IMR-90 (cell line): Measurements from ENCODE around the gene GPBAR1. TPM values are rescaled to one million over a fixed set of nuclear protein-coding genes. Genes with fewer than 3 reads are reported as not detected.

ENCODE experiments used
- ATAC-seq: fragments of 200-7000 bp; cut with Tn5 transposase; 2 replicates; pipeline ENCODE4 v1.9.1; 2020; ENCODE audit warnings: low read depth, mild to moderate bottlenecking, moderate library complexity
- BruUV-seq: library from RNA; stranded (reverse); fragments of 400-500 nt; replicated peaks from 2 replicates; lab custom pipeline; 2021; lab: Mats Ljungman, UMichigan
- CTCF ChIA-PET: fragments of 300-600 bp; formaldehyde crosslinking; extraction: SDS; loops from one replicate; lab custom pipeline; 2021; ENCODE audit warnings: antibody characterized with exemption; lab: Yijun Ruan, JAX
- POLR2A ChIA-PET: fragments of 300-600 bp; sonication (Branson Sonifier 250); formaldehyde crosslinking; loops from one replicate; lab custom pipeline; 2022; ENCODE audit warnings: antibody characterized with exemption; ENCODE audit not compliant: unreplicated experiment; lab: Charles Lee
- DNase-seq: peaks from one replicate; pipeline ENCODE4 v3.0.0; 2013
- H2AFZ ChIP-seq: replicated peaks from 2 replicates; pipeline ENCODE3; 2013; ENCODE audit warnings: low read length, mild to moderate bottlenecking; ENCODE audit not compliant: poor library complexity
- H2AK5ac ChIP-seq: 2 replicates; pipeline ENCODE4 v1.6.1; 2013; ENCODE audit warnings: low read depth, low read length, inconsistent platforms
- H2AK9ac ChIP-seq: replicated peaks from 2 replicates; pipeline ENCODE3; 2013; ENCODE audit warnings: mild to moderate bottlenecking, low read depth, low read length, moderate library complexity; ENCODE audit not compliant: poor library complexity
- H2BK120ac ChIP-seq: 2 replicates; pipeline ENCODE4 v1.6.1; 2013; ENCODE audit warnings: low read depth, low read length, inconsistent platforms
- H2BK15ac ChIP-seq: 3 replicates; pipeline ENCODE4 v1.6.1; 2013; ENCODE audit warnings: low read depth, low read length, inconsistent platforms
- H2BK20ac ChIP-seq: 2 replicates; pipeline ENCODE4 v1.6.1; 2013; ENCODE audit warnings: low read depth, mild to moderate bottlenecking, inconsistent platforms, low read length, moderate library complexity
- H2BK5ac ChIP-seq: 2 replicates; pipeline ENCODE4 v1.6.1; 2013; ENCODE audit warnings: mild to moderate bottlenecking, low read depth, low read length, inconsistent platforms; ENCODE audit not compliant: poor library complexity, severe bottlenecking
- H3K14ac ChIP-seq: replicated peaks from 2 replicates; pipeline ENCODE4 v1.6.1; 2013; ENCODE audit warnings: low read depth, low read length, inconsistent platforms
- H3K18ac ChIP-seq: 2 replicates; pipeline ENCODE4 v1.6.1; 2013; ENCODE audit warnings: low read depth, low read length, control low read depth
- H3K23ac ChIP-seq: 2 replicates; pipeline ENCODE4 v1.6.1; 2013; ENCODE audit warnings: low read depth, low read length, inconsistent platforms
- H3K27ac ChIP-seq: 2 replicates; pipeline ENCODE4 v1.5.1; 2013; ENCODE audit warnings: mild to moderate bottlenecking, control low read depth, low read length; ENCODE audit not compliant: insufficient read depth
- H3K27me3 ChIP-seq: 2 replicates; pipeline ENCODE4 v1.6.1; 2013; ENCODE audit warnings: low read length; ENCODE audit not compliant: control insufficient read depth, insufficient read depth
- H3K36me3 ChIP-seq: 2 replicates; pipeline ENCODE4 v1.6.1; 2013; ENCODE audit warnings: low read length, mixed read lengths; ENCODE audit not compliant: control insufficient read depth, insufficient read depth
- H3K4ac ChIP-seq: 2 replicates; pipeline ENCODE4 v1.6.1; 2013; ENCODE audit warnings: low read depth, low read length, inconsistent platforms
- H3K4me1 ChIP-seq: 2 replicates; pipeline ENCODE4 v1.6.1; 2013; ENCODE audit warnings: low read length, mixed read lengths; ENCODE audit not compliant: control insufficient read depth, insufficient read depth
- H3K4me2 ChIP-seq: 2 replicates; pipeline ENCODE4 v1.6.1; 2013; ENCODE audit warnings: low read depth, mild to moderate bottlenecking, control low read depth, low read length, moderate library complexity
- H3K4me3 ChIP-seq: 2 replicates; pipeline ENCODE4 v1.5.1; 2013; ENCODE audit warnings: low read depth, mild to moderate bottlenecking, control low read depth, low read length, moderate library complexity; ENCODE audit not compliant: insufficient read depth
- H3K56ac ChIP-seq: 2 replicates; pipeline ENCODE4 v1.6.1; 2013; ENCODE audit warnings: low read length, inconsistent platforms; ENCODE audit not compliant: insufficient read depth; ENCODE audit errors: extremely low read depth
- H3K79me1 ChIP-seq, 2 experiments: 2 replicates each; pipeline ENCODE4 v1.6.1; 2013; ENCODE audit warnings: low read length in 2 of 2, inconsistent platforms in 1 of 2, low read depth in 1 of 2
- H3K9ac ChIP-seq: 2 replicates; pipeline ENCODE4 v1.6.1; 2013; ENCODE audit warnings: low read depth, low read length, control low read depth
- H3K9me1 ChIP-seq: 2 replicates; pipeline ENCODE4 v1.6.1; 2013; ENCODE audit warnings: low read length, inconsistent platforms; ENCODE audit not compliant: insufficient read depth
- H3K9me3 ChIP-seq: 2 replicates; pipeline ENCODE4 v1.6.1; 2013; ENCODE audit warnings: low read length; ENCODE audit not compliant: control insufficient read depth, insufficient read depth
- H4K20me1 ChIP-seq: 2 replicates; pipeline ENCODE4 v1.6.1; 2013; ENCODE audit warnings: low read length, inconsistent platforms; ENCODE audit not compliant: insufficient read depth
- H4K5ac ChIP-seq: 2 replicates; pipeline ENCODE4 v1.6.1; 2013; ENCODE audit warnings: mild to moderate bottlenecking, low read depth, low read length, control low read depth
- H4K8ac ChIP-seq, 2 experiments: 2 replicates each; pipeline ENCODE4 v1.6.1; 2013; ENCODE audit warnings: low read depth in 2 of 2, low read length in 2 of 2, control low read depth in 1 of 2, inconsistent platforms in 1 of 2
- H4K91ac ChIP-seq: 2 replicates; pipeline ENCODE4 v1.6.1; 2013; ENCODE audit warnings: low read depth, low read length, inconsistent platforms; ENCODE audit not compliant: insufficient read depth
- CEBPB ChIP-seq: IDR thresholded peaks from 2 replicates; pipeline ENCODE4 v1.6.1; 2012; ENCODE audit warnings: low read depth, low read length, improper control_type of control experiment
- CTCF ChIP-seq: conservative IDR thresholded peaks from 2 replicates; pipeline ENCODE4 v1.5.1; 2012; ENCODE audit warnings: mild to moderate bottlenecking, low read depth, low read length, improper control_type of control experiment
- ELK1 ChIP-seq: fragments of 150-350 bp; IDR thresholded peaks from 2 replicates; pipeline ENCODE4 v1.6.1; 2016; ENCODE audit warnings: low read depth, mild to moderate bottlenecking, low read length, moderate library complexity, borderline replicate concordance
- NFE2L2 ChIP-seq: fragments of 150-350 bp; IDR thresholded peaks from 2 replicates; pipeline ENCODE4 v1.6.1; 2016; ENCODE audit warnings: low read depth, mild to moderate bottlenecking, low read length
- WGBS, 2 experiments: methylation state at CpG; one replicate each; pipeline versions ENCODE4 v1.1.5 to v1.1.7; 2013; ENCODE audit warnings: missing lambda C conversion rate in 2 of 2; ENCODE audit not compliant: insufficient read length in 1 of 2; ENCODE audit errors: extremely low coverage in 2 of 2; 5-methylcytosine and 5-hydroxymethylcytosine counted together
- dilution Hi-C: fragments of 300-500 bp; cut with HindIII; formaldehyde crosslinking; loops from one replicate; pipeline ENCODE4 v1.14.3; 2018; ENCODE audit warnings: low sequenced_read_pairs; ENCODE audit not compliant: unreplicated experiment
- in situ Hi-C: fragments of 300-500 bp; cut with MboI; formaldehyde crosslinking; loops from 3 replicates; pipeline ENCODE4 v1.14.3; 2019; ENCODE audit warnings: low sequenced_read_pairs, inconsistent platforms, mixed read lengths
- intact Hi-C: fragments of 100-400 bp; cut with micrococcal nuclease; formaldehyde crosslinking; loops from 2 replicates; pipeline ENCODE4 v1.10.0; 2022
- polyA plus RNA-seq, 3 experiments: library from polyadenylated mRNA; depleted of rRNA; stranded (reverse); fragments of >200 nt; gene quantifications; 2 replicates each; pipeline ENCODE4 v1.2.3, GENCODE V29; 2012; ENCODE audit warnings: low replicate concordance in 1 of 3
- total RNA-seq: library from RNA; depleted of rRNA; stranded (reverse); fragments of >200 nt; gene quantifications from 2 replicates; pipeline ENCODE4 v1.2.3, GENCODE V29; 2012

GPBAR1 gene
- total and polyA plus RNA-seq, 2 of the 4 experiments (the other 2 are of a cell fraction) = under 0.01 to 0.21 TPM

- peaks cover 27% of the 10 kb centered on the region for H4K20me1 ChIP-seq
- POLR2A ChIA-PET = no interaction called here
Measured at GRCh38 chr2:218244665-218245064, 16.1 kb upstream of the GPBAR1 start.

More at GRCh38 chr2:218244665-218245064, 16.1 kb upstream of the GPBAR1 start:
- H2BK15ac ChIP-seq = no peak overlapping the region
- ATAC-seq (no peak), DNase-seq (no peak)
- no peak overlapping the region for H3K14ac ChIP-seq
- H3K9ac ChIP-seq = no peak overlapping the region
- H2BK120ac ChIP-seq = no peak overlapping the region
- no peak overlapping the region for H2BK5ac ChIP-seq
- H2AFZ ChIP-seq = no peak overlapping the region
- CTCF ChIA-PET = no interaction called here
- 0 out of 2 replicates have a peak, but pooled peaks cover 5% of the 10 kb centered on the region for H3K9me1 ChIP-seq
- TF ChIP-seq CEBPB (no peak), ELK1 (no peak), CTCF (no peak), NFE2L2 (no peak)
- in situ Hi-C loops = no loop called here
- no peak overlapping the region for H4K8ac ChIP-seq
- H4K5ac ChIP-seq = no peak overlapping the region
- H3K4ac ChIP-seq = no peak overlapping the region
- no peak overlapping the region for H3K18ac ChIP-seq
- peaks cover 68% of the 10 kb centered on the region for H3K36me3 ChIP-seq
- H4K91ac ChIP-seq = no peak overlapping the region
- H3K27me3 ChIP-seq = no peaks in the 10 kb centered on the region
- H3K4me3 ChIP-seq = no peak overlapping the region
- intact Hi-C loops = no loop called here
- no peak overlapping the region for H3K56ac ChIP-seq
- no peak overlapping the region for H2AK9ac ChIP-seq
- BruUV-seq = no TSS peak
- no peaks in the 10 kb centered on the region for H3K9me3 ChIP-seq
- H3K79me1 ChIP-seq = peaks cover 39 to 66% of the 10 kb centered on the region in 2 experiments
- no peak overlapping the region for H3K23ac ChIP-seq
- WGBS, 2 experiments = 80% methylated on average over 1 of the region's 2 CpGs; no CpG with 5 or more reads in 1 of the 2 experiments
- H3K27ac ChIP-seq = no peak overlapping the region
- no peak overlapping the region for H3K4me2 ChIP-seq
- dilution Hi-C loops = no loop called here
- no peaks in the 10 kb centered on the region for H3K4me1 ChIP-seq
- no peak overlapping the region for H2BK20ac ChIP-seq
- H2AK5ac ChIP-seq = no peak overlapping the region
